Smooth muscle cell (in vitro differentiated cells): ENCODE measurements around the gene PRKN. TPM values are rescaled to one million over a fixed set of nuclear protein-coding genes. Genes with fewer than 3 reads are reported as not detected.

Experiments
- DNase-seq: peaks from one replicate; lab custom pipeline; 2025; ENCODE audit not compliant: unreplicated experiment; lab: John Stamatoyannopoulos, UW
- H2AFZ ChIP-seq: fragments of 200-600 bp; sonication (generic); 2 replicates; pipeline ENCODE4 v1.6.0; 2016; ENCODE audit warnings: antibody characterized with exemption, low read depth, mild to moderate bottlenecking
- H3F3A ChIP-seq: fragments of 200-600 bp; sonication (generic); 2 replicates; pipeline ENCODE4 v1.6.0; 2017; ENCODE audit warnings: antibody characterized with exemption, low read depth
- H3K27ac ChIP-seq: fragments of 200-600 bp; sonication (generic); 2 replicates; pipeline ENCODE4 v1.5.1; 2016; ENCODE audit warnings: low read depth, mild to moderate bottlenecking
- H3K27me3 ChIP-seq: fragments of 200-600 bp; sonication (generic); 2 replicates; pipeline ENCODE4 v1.6.1; 2016; ENCODE audit warnings: low read depth, mild to moderate bottlenecking
- H3K36me3 ChIP-seq: fragments of 200-600 bp; sonication (generic); 2 replicates; pipeline ENCODE4 v1.5.1; 2016; ENCODE audit warnings: low read depth
- H3K4me1 ChIP-seq: fragments of 200-600 bp; sonication (generic); 2 replicates; pipeline ENCODE4 v1.5.1; 2016; ENCODE audit warnings: low read depth
- H3K4me2 ChIP-seq: fragments of 200-600 bp; sonication (generic); 2 replicates; pipeline ENCODE4 v1.6.0; 2016; ENCODE audit warnings: mild to moderate bottlenecking
- H3K4me3 ChIP-seq: fragments of 200-600 bp; sonication (generic); 2 replicates; pipeline ENCODE4 v1.5.1; 2016; ENCODE audit warnings: mild to moderate bottlenecking
- H3K79me2 ChIP-seq: fragments of 200-600 bp; sonication (generic); 2 replicates; pipeline ENCODE4 v1.6.0; 2016; ENCODE audit warnings: low read depth, mild to moderate bottlenecking
- H3K9ac ChIP-seq: fragments of 200-600 bp; sonication (generic); 2 replicates; pipeline ENCODE4 v1.6.0; 2016; ENCODE audit warnings: low read depth
- H3K9me3 ChIP-seq: fragments of 200-600 bp; sonication (generic); replicated peaks from 2 replicates; pipeline ENCODE4 v1.5.1; 2016; ENCODE audit warnings: low read depth
- H4K20me1 ChIP-seq: fragments of 200-600 bp; sonication (generic); 2 replicates; pipeline ENCODE4 v1.6.0; 2016; ENCODE audit warnings: low read depth
- CTCF ChIP-seq: fragments of 200-600 bp; sonication (generic); IDR thresholded peaks from 2 replicates; pipeline ENCODE4 v1.5.1; 2017; ENCODE audit warnings: borderline replicate concordance, mild to moderate bottlenecking, antibody characterized with exemption; ENCODE audit not compliant: insufficient read depth, poor library complexity, severe bottlenecking
- WGBS: methylation state at CpG from one replicate; pipeline ENCODE4 v1.1.7; 2016; ENCODE audit warnings: low lambda C conversion rate; 5-methylcytosine and 5-hydroxymethylcytosine counted together
- polyA plus RNA-seq: library from polyadenylated mRNA; unstranded; fragments of >200 nt; fragmentation: Nextera tagmentation; extraction: Ambion mirVana; gene quantifications from 2 replicates; pipeline ENCODE4 v1.2.1, GENCODE V29; 2016
- total RNA-seq: library from RNA; depleted of rRNA; stranded (reverse); fragments of >200 nt; gene quantifications from 2 replicates; pipeline ENCODE4 v1.2.3, GENCODE V29; 2014

The PRKN gene
- total and polyA plus RNA-seq, 2 experiments from 2014 or later = 0.81 to 5.1 TPM

- H3K27ac ChIP-seq = no peak overlapping the region
- no peaks in the 10 kb centered on the region for H4K20me1 ChIP-seq
- no peaks in the 10 kb centered on the region for H3K27me3 ChIP-seq
- H3K36me3 ChIP-seq = no peaks in the 10 kb centered on the region
- DNase-seq = no peak
- no peaks in the 10 kb centered on the region for H3K4me1 ChIP-seq
- no peak overlapping the region for H3K9ac ChIP-seq
- TF ChIP-seq CTCF = no peak
- no peak overlapping the region for H2AFZ ChIP-seq
- no peak overlapping the region for H3K4me3 ChIP-seq
- H3K4me2 ChIP-seq = no peak overlapping the region
- no peaks in the 10 kb centered on the region for H3F3A ChIP-seq
- H3K79me2 ChIP-seq = no peaks in the 10 kb centered on the region
- WGBS = 85% methylated on average over 4 of the region's 4 CpGs
- H3K9me3 ChIP-seq = no peaks in the 10 kb centered on the region
Measured at GRCh38 chr6:161624111-161624510, 1103.5 kb downstream of the PRKN start.

- TF ChIP-seq CTCF = no peak
- DNase-seq = no peak
- no peak overlapping the region for H3K9ac ChIP-seq
- no peak overlapping the region for H3K4me3 ChIP-seq
- no peaks in the 10 kb centered on the region for H4K20me1 ChIP-seq
- H3F3A ChIP-seq = no peaks in the 10 kb centered on the region
- H3K27me3 ChIP-seq = no peaks in the 10 kb centered on the region
- no peaks in the 10 kb centered on the region for H3K79me2 ChIP-seq
- H3K4me2 ChIP-seq = no peak overlapping the region
- H3K9me3 ChIP-seq = no peaks in the 10 kb centered on the region
- H2AFZ ChIP-seq = no peak overlapping the region
- WGBS = 92% methylated on average over 3 of the region's 3 CpGs
- H3K27ac ChIP-seq = no peak overlapping the region
- no peaks in the 10 kb centered on the region for H3K4me1 ChIP-seq
- no peaks in the 10 kb centered on the region for H3K36me3 ChIP-seq
Measured at GRCh38 chr6:161622779-161623178, 1104.8 kb downstream of the PRKN start.

- H3K9ac ChIP-seq = no peak overlapping the region
- DNase-seq = no peak
Measured at GRCh38 chr6:161618831-161619454, 1108.6 kb downstream of the PRKN start.

More at GRCh38 chr6:161618831-161619454, 1108.6 kb downstream of the PRKN start:
- H3K4me2 ChIP-seq = peak overlapping the region; percentile 58
- peak; percentile 31 for TF ChIP-seq CTCF
- H3K4me1 ChIP-seq = no peaks in the 10 kb centered on the region
- H3K36me3 ChIP-seq = no peaks in the 10 kb centered on the region
- H4K20me1 ChIP-seq = no peaks in the 10 kb centered on the region
- H3K27ac ChIP-seq = no peak overlapping the region
- no peak overlapping the region for H2AFZ ChIP-seq
- H3K27me3 ChIP-seq = peaks cover 5% of the 10 kb centered on the region
- no peaks in the 10 kb centered on the region for H3K9me3 ChIP-seq
- 59% methylated on average over 8 of the region's 8 CpGs for WGBS
- H3K79me2 ChIP-seq = no peaks in the 10 kb centered on the region
- no peaks in the 10 kb centered on the region for H3F3A ChIP-seq
- H3K4me3 ChIP-seq = no peak overlapping the region
